H1 (cell line): ENCODE data around the gene FN3KRP. TPM values are rescaled to one million over a fixed set of nuclear protein-coding genes. Genes with fewer than 3 reads are reported as not detected.

Experiments used
- CTCF ChIA-PET: fragments of 300-600 bp; sonication (Branson Sonifier 250); formaldehyde crosslinking; loops from one replicate; lab custom pipeline; 2021; ENCODE audit not compliant: partially characterized antibody; lab: Charles Lee
- POLR2A ChIA-PET: fragments of 300-600 bp; sonication (Branson Sonifier 250); formaldehyde crosslinking; loops from one replicate; lab custom pipeline; 2021; ENCODE audit warnings: inconsistent platforms; ENCODE audit not compliant: partially characterized antibody; lab: Charles Lee
- DNase-seq, 2 experiments: peaks; one replicate each; pipeline versions ENCODE4 v3.0.0 to v3.0.0-alpha.2; 2010 to 2022; ENCODE audit warnings: low spot score in 2 of 2, low read depth in 1 of 2, mixed read lengths in 1 of 2
- FAIRE-seq: peaks from 2 replicates; lab custom pipeline; 2011; peaks lifted over from hg19 to GRCh38; lab: Jason Lieb, UNC
- H2AFZ ChIP-seq: 2 replicates; pipeline ENCODE4 v1.8.1; 2012; ENCODE audit warnings: low read length, inconsistent platforms
- H2AK5ac ChIP-seq: 2 replicates; pipeline ENCODE4 v1.6.1; 2013; ENCODE audit warnings: low read depth, low read length
- H2BK120ac ChIP-seq: replicated peaks from 2 replicates; pipeline ENCODE3; 2013; ENCODE audit warnings: low read depth, low read length, inconsistent platforms
- H2BK12ac ChIP-seq: 2 replicates; pipeline ENCODE4 v1.6.1; 2013; ENCODE audit warnings: low read depth, low read length
- H2BK15ac ChIP-seq: 2 replicates; pipeline ENCODE4 v1.6.1; 2013; ENCODE audit warnings: low read length
- H2BK20ac ChIP-seq: 2 replicates; pipeline ENCODE4 v1.6.1; 2013; ENCODE audit warnings: low read length
- H2BK5ac ChIP-seq: 2 replicates; pipeline ENCODE4 v1.6.1; 2013; ENCODE audit warnings: low read depth, low read length
- H3K14ac ChIP-seq: 2 replicates; pipeline ENCODE4 v1.6.1; 2013; ENCODE audit warnings: inconsistent platforms; ENCODE audit not compliant: insufficient read length
- H3K18ac ChIP-seq: 2 replicates; pipeline ENCODE4 v1.6.1; 2013; ENCODE audit warnings: low read length; ENCODE audit errors: extremely low read depth
- H3K23ac ChIP-seq: 2 replicates; pipeline ENCODE4 v1.6.1; 2013; ENCODE audit warnings: inconsistent platforms; ENCODE audit not compliant: insufficient read length
- H3K23me2 ChIP-seq: 2 replicates; pipeline ENCODE4 v1.6.1; 2013; ENCODE audit warnings: low read depth, low read length
- H3K27ac ChIP-seq: 2 replicates; pipeline ENCODE4 v1.6.1; 2011; ENCODE audit warnings: low read depth, low read length, inconsistent platforms
- H3K27me3 ChIP-seq, 4 experiments: replicated peaks in 1 of 4; 1 replicate in 1 of 4; 2 replicates in 3 of 4; pipeline versions ENCODE4 v1.6.1 to v1.8.1; 2011 to 2013; ENCODE audit warnings: low read length in 3 of 4, mild to moderate bottlenecking in 3 of 4, inconsistent platforms in 2 of 4, mixed read lengths in 2 of 4, moderate library complexity in 1 of 4; ENCODE audit not compliant: control insufficient read depth in 3 of 4, insufficient read depth in 3 of 4; ENCODE audit errors: extremely low read depth in 1 of 4
- H3K36me3 ChIP-seq, 4 experiments: 2 replicates each; pipeline versions ENCODE4 v1.6.1 to v1.8.1; 2011 to 2013; ENCODE audit warnings: mild to moderate bottlenecking in 4 of 4, low read length in 3 of 4, moderate library complexity in 2 of 4, control low read depth in 1 of 4, inconsistent platforms in 1 of 4; ENCODE audit not compliant: insufficient read depth in 4 of 4, control insufficient read depth in 2 of 4
- H3K4ac ChIP-seq: replicated peaks from 2 replicates; pipeline ENCODE3; 2013; ENCODE audit warnings: low read length, low read depth, mixed read lengths, inconsistent platforms; ENCODE audit not compliant: insufficient read length
- H3K4me1 ChIP-seq, 4 experiments: replicated peaks in 1 of 4; 1 replicate in 1 of 4; 2 replicates in 3 of 4; pipeline versions ENCODE4 v1.6.1 to v1.8.1; 2011 to 2013; ENCODE audit warnings: low read length in 3 of 4, inconsistent platforms in 2 of 4, mixed read lengths in 1 of 4; ENCODE audit not compliant: insufficient read depth in 4 of 4, control insufficient read depth in 3 of 4
- H3K4me2 ChIP-seq, 2 experiments: 2 replicates each; pipeline versions ENCODE4 v1.6.1 to v1.8.1; 2011 to 2013; ENCODE audit warnings: low read depth in 2 of 2, low read length in 2 of 2, control low read depth in 1 of 2, inconsistent platforms in 1 of 2, mild to moderate bottlenecking in 1 of 2; ENCODE audit not compliant: insufficient read depth in 1 of 2
- H3K4me3 ChIP-seq, 4 experiments: fragments of 200-600, 300-600 bp in 1 of 4; sonication (generic), shearing (Covaris generic), sonication (Bioruptor Twin) in 1 of 4; 2 replicates each; pipeline versions ENCODE4 v1.5.1 to v1.8.1; 2011 to 2016; ENCODE audit warnings: low read length in 4 of 4, low read depth in 3 of 4, control low read depth in 2 of 4, inconsistent platforms in 2 of 4, mild to moderate bottlenecking in 2 of 4, mixed read lengths in 1 of 4, moderate library complexity in 1 of 4; ENCODE audit not compliant: insufficient read depth in 2 of 4; ENCODE audit errors: extremely low read depth in 1 of 4
- H3K56ac ChIP-seq: replicated peaks from 2 replicates; pipeline ENCODE3; 2013; ENCODE audit warnings: low read depth, mild to moderate bottlenecking, mixed read lengths, low read length, inconsistent platforms; ENCODE audit not compliant: insufficient read length
- H3K79me1 ChIP-seq: 2 replicates; pipeline ENCODE4 v1.6.1; 2013; ENCODE audit warnings: low read depth, low read length, control low read depth
- H3K79me2 ChIP-seq, 2 experiments: 2 replicates each; pipeline versions ENCODE4 v1.6.1 to v1.8.1; 2012 to 2013; ENCODE audit warnings: low read length in 2 of 2, mild to moderate bottlenecking in 2 of 2, inconsistent platforms in 1 of 2; ENCODE audit not compliant: insufficient read depth in 2 of 2, control insufficient read depth in 1 of 2
- H3K9ac ChIP-seq, 4 experiments: replicated peaks in 1 of 4; 1 replicate in 1 of 4; 2 replicates in 3 of 4; pipeline versions ENCODE4 v1.6.1 to v1.8.1; 2011 to 2013; ENCODE audit warnings: low read depth in 3 of 4, low read length in 3 of 4, control low read depth in 2 of 4, mild to moderate bottlenecking in 2 of 4, moderate library complexity in 2 of 4, inconsistent platforms in 1 of 4; ENCODE audit errors: extremely low read depth in 1 of 4
- H3K9me3 ChIP-seq, 2 experiments: 2 replicates each; pipeline versions ENCODE4 v1.6.1 to v1.8.1; 2012 to 2013; ENCODE audit warnings: mild to moderate bottlenecking in 2 of 2, moderate library complexity in 2 of 2, control low read depth in 1 of 2, inconsistent platforms in 1 of 2, low read depth in 1 of 2, low read length in 1 of 2, mixed read lengths in 1 of 2; ENCODE audit not compliant: insufficient read depth in 2 of 2
- H4K20me1 ChIP-seq, 2 experiments: replicated peaks in 1 of 2; 2 replicates each; pipeline versions ENCODE3 to v1.8.1; 2011 to 2013; ENCODE audit warnings: inconsistent platforms in 2 of 2, low read length in 2 of 2, mild to moderate bottlenecking in 1 of 2; ENCODE audit not compliant: insufficient read depth in 2 of 2, control insufficient read depth in 1 of 2
- H4K5ac ChIP-seq: 2 replicates; pipeline ENCODE4 v1.6.1; 2013; ENCODE audit warnings: low read length, low read depth, mixed read lengths, inconsistent platforms; ENCODE audit not compliant: insufficient read length
- H4K8ac ChIP-seq: 2 replicates; pipeline ENCODE4 v1.8.0; 2013; ENCODE audit warnings: mild to moderate bottlenecking, moderate library complexity, low read length, inconsistent platforms; ENCODE audit not compliant: insufficient read depth; ENCODE audit errors: extremely low read depth
- H4K91ac ChIP-seq: replicated peaks from 2 replicates; pipeline ENCODE3; 2013; ENCODE audit warnings: low read length, mixed read lengths, inconsistent platforms; ENCODE audit not compliant: insufficient read length
- FOSL1 ChIP-seq: IDR thresholded peaks from 2 replicates; pipeline ENCODE4 v1.6.1; 2011; ENCODE audit warnings: mild to moderate bottlenecking, low read depth, low read length, moderate library complexity; ENCODE audit not compliant: insufficient read depth
- JUND ChIP-seq: IDR thresholded peaks from 2 replicates; pipeline ENCODE4 v1.6.1; 2011; ENCODE audit warnings: mild to moderate bottlenecking, improper control_type of control experiment, low read length
- NANOG ChIP-seq: IDR thresholded peaks from 2 replicates; pipeline ENCODE4 v1.6.1; 2011; ENCODE audit warnings: low read length, low read depth, mild to moderate bottlenecking, inconsistent platforms; ENCODE audit not compliant: insufficient read depth, poor library complexity, severe bottlenecking
- RBBP5 ChIP-seq: IDR thresholded peaks from 2 replicates; pipeline ENCODE4 v1.7.1; 2012; ENCODE audit warnings: low read depth, mild to moderate bottlenecking, inconsistent platforms, low read length, moderate library complexity, borderline replicate concordance
- TCF12 ChIP-seq: IDR thresholded peaks from 2 replicates; pipeline ENCODE4 v1.6.1; 2011; ENCODE audit warnings: low read depth, mild to moderate bottlenecking, low read length
- TEAD4 ChIP-seq: IDR thresholded peaks from 2 replicates; pipeline ENCODE4 v1.6.1; 2012; ENCODE audit warnings: low read depth, low read length, inconsistent platforms, mixed read lengths
- WGBS, 2 experiments: shearing (Covaris generic) in 1 of 2; methylation state at CpG; one replicate each; pipeline versions ENCODE4 v1.1.6 to v1.1.7; 2013 to 2015; ENCODE audit warnings: low lambda C conversion rate in 2 of 2, mixed read lengths in 2 of 2, inconsistent platforms in 1 of 2, low coverage in 1 of 2, missing lambda C conversion rate in 1 of 2; ENCODE audit not compliant: insufficient replicate concordance in 2 of 2, insufficient coverage in 1 of 2, insufficient read length in 1 of 2; ENCODE audit errors: extremely low coverage in 1 of 2, missing lambda C conversion rate in 1 of 2; 5-methylcytosine and 5-hydroxymethylcytosine counted together
- polyA plus RNA-seq, 7 experiments: library from polyadenylated mRNA; depleted of rRNA in 3 of 7; stranded (reverse) in 5 of 7; unstranded in 2 of 7; fragments of >200 nt in 5 of 7; fragments of 200-250 nt in 2 of 7; gene quantifications; 1 replicate in 5 of 7; 2 replicates in 1 of 7; 4 replicates in 1 of 7; pipeline versions ENCODE4 v1.2.1 to v1.2.3, GENCODE V29; 2011 to 2013; ENCODE audit warnings: missing spikeins in 2 of 7, mixed read lengths in 2 of 7
- total RNA-seq: library from RNA; stranded (reverse); fragmentation: NEBNext Ultra II Directional; extraction: Animal tissue kit (Norgen Biotek cat#: 25700); gene quantifications from 2 replicates; pipeline ENCODE4 v1.2.1, GENCODE V29; 2021

FN3KRP gene
- total and polyA plus RNA-seq, 2 of the 8 experiments (the other 6 are each of a cell fraction or from before 2014, with no cell fraction given), result 18.1 to 21.4 TPM

DNA sequence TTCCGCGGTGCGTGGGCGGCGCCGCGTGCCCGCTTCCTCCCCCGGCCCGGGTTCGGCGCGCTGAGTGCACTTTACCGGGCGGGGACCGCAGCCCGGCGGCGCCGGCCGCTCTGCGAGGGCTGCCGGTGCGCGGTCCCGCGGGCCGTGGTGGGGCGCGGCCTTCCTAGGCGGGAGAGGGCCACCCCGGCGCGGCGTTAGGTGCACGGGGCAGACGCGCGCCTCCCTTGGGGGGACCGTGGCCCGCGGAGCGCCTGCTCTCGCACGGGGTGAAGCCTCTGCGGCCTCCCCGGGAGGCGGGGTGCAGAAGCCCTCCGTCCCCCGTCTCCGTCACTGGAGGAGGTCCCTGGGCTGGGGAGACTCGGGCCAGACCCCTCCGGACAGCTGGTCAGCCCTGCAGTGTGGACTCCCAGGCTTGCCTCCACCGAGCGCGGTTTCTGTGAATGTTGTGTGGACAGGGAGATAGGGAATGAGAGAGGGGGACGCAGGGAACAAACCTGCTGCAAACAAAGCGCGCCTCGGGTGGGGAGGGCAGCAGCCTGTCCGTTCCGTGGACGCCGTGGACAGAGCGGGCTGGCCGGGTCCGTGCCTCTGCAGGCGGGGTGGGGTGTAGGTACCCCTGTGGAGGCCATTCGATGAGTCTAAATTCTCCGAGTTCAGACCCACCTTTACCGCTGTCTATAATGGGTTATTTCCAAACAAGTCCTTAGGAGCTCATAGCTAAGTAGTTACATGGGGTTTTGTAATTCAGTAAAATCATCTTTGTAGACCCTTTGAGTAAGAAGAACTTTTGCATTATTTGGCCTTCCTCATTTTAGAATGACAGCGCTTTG, 36.1 kb downstream of the FN3KRP start:
- 1% methylated on average over 48 of the region's 72 CpGs; no CpG with 5 or more reads in 1 of the 2 experiments for WGBS, 2 experiments
- TF ChIP-seq JUND (no peak), TEAD4 (no peak), FOSL1 (no peak), RBBP5 (no peak), NANOG (no peak), TCF12 (no peak)

More for the DNA sequence above, 36.1 kb downstream of the FN3KRP start:
- peak overlapping the region; percentile 95 to 97 for H3K4me2 ChIP-seq
- no peak overlapping the region for H3K27ac ChIP-seq
- no peak overlapping the region for H4K8ac ChIP-seq
- H2BK120ac ChIP-seq, result no peak overlapping the region
- peak overlapping the region; percentile 48; the same call in 1 of the 2 replicates for H3K18ac ChIP-seq
- H3K9ac ChIP-seq, result peak overlapping the region; percentile 49 to 82 (median 68); a peak in 5 of 7 replicates
- DNase-seq (no peak), FAIRE-seq (no peak)
- ChIA-PET POLR2A (interaction anchor here (0.8 kb wide), 1 partner anchor 10 kb away, joined by 5 read pairs; no protein-coding TSS in a partner anchor), CTCF (interaction anchor here (1.0 kb wide), 1 partner anchor 16 kb away, joined by 3 read pairs; no protein-coding TSS in a partner anchor)
- H2AFZ ChIP-seq, result no peak overlapping the region
- H4K20me1 ChIP-seq, result peaks cover 0 to 1% of the 10 kb centered on the region in 2 experiments
- H3K4me3 ChIP-seq, result peak overlapping the region; percentile 78 to 93 (median 85)
- no peaks in the 10 kb centered on the region for H3K9me3 ChIP-seq
- no peak overlapping the region for H3K56ac ChIP-seq
- H2BK15ac ChIP-seq, result no peak overlapping the region
- H4K5ac ChIP-seq, result no peak overlapping the region
- peaks cover 0 to 31% of the 10 kb centered on the region in 2 experiments; a peak in 2 of 4 replicates for H3K79me2 ChIP-seq
- H3K4me1 ChIP-seq, result peaks cover 8 to 23% (median 16%) of the 10 kb centered on the region in 4 experiments
- H3K23ac ChIP-seq, result no peak overlapping the region
- H2BK20ac ChIP-seq, result no peak overlapping the region
- no peak overlapping the region for H3K14ac ChIP-seq
- H3K79me1 ChIP-seq, result peaks cover 5% of the 10 kb centered on the region
- no peak overlapping the region for H3K4ac ChIP-seq
- H2BK12ac ChIP-seq, result no peak overlapping the region
- H3K36me3 ChIP-seq, result peaks cover 0 to 9% (median 0%) of the 10 kb centered on the region in 4 experiments; a peak in 2 of 8 replicates
- H3K27me3 ChIP-seq, result peaks cover 0 to 6% (median 3%) of the 10 kb centered on the region in 4 experiments; a peak in 4 of 7 replicates
- no peak overlapping the region for H2AK5ac ChIP-seq
- H2BK5ac ChIP-seq, result no peak overlapping the region
- no peak overlapping the region for H4K91ac ChIP-seq
- H3K23me2 ChIP-seq, result peaks cover 13% of the 10 kb centered on the region
